Stimulated activated CD4-positive, alpha-beta T cell treated with anti-CD3 and anti-CD28 coated beads, Interleukin-15, amount 100 ng/mL, for 24 hours (primary cell): ENCODE measurements around the gene OR10A2.
"Not testable (repeated sequence)": the region's sequence is repeated elsewhere in the genome, so short reads cannot be mapped to it uniquely, and the experiment has no call there.

ENCODE experiments used
- DNase-seq: peaks from one replicate; pipeline ENCODE4 v3.0.0-alpha.2; 2020

OR10A2 gene

GRCh38 chr11:6862961-6863360 lies at the start of gene OR10A2:
TSS of gene OR10A2 (plus strand) at chr11:6863057. CDS start at chr11:6869755, 6,698 bp downstream.
- DNase-seq, result no peak

DNA sequence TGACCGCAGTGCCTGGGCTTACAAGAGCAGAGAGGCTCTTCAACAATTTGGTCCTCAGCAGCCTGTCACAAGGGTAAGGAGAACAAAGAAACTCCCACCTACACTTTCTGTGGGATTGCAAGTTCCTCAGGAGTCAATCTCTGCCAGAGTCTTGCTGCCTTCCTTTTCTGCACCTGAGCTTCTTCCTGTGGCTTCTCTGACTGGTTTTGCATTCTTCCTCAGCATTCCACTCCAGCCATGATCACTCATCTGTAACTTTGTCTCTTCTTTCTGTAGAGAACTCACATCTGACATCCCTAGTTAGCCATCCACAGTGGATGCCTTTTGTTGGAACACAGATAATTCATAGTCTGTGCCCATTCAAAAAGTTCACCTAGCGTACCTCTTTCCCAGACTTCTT lies 49.2 kb upstream of the OR10A2 start:
- DNase-seq, result no peak

DNA sequence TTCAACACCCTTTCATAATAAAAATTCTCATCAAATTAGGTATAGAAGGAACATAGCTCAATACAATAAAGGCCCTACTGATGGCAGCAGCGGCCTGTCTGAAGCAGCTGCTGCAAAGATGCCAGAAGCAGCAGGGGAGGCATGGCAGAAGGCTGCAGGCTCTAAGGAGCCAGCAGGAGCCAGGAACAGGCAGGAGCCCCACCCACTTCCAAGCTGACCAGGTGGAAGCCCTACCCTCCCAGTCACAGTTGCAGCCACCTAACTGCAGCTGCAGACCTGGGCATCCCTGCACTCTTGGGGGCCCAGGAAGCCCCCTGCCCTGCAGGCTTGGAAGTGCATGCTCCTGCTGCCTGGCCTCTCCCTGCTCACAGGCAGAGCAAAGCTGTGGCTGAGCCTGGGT lies 45.2 kb upstream of the OR10A2 start:
- no peak for DNase-seq

- DNase-seq, result no peak
Measured at GRCh38 chr11:6818967-6819366, 43.9 kb upstream of the OR10A2 start.

- DNase-seq, result no peak
Measured at GRCh38 chr11:6824136-6824823, 38.6 kb upstream of the OR10A2 start.

- no peak for DNase-seq
Measured at GRCh38 chr11:6825231-6825744, 37.6 kb upstream of the OR10A2 start.

- no peak for DNase-seq
Measured at GRCh38 chr11:6828103-6828502, 34.8 kb upstream of the OR10A2 start.

- DNase-seq, result no peak
Measured at GRCh38 chr11:6833356-6833755, 29.5 kb upstream of the OR10A2 start.

DNA sequence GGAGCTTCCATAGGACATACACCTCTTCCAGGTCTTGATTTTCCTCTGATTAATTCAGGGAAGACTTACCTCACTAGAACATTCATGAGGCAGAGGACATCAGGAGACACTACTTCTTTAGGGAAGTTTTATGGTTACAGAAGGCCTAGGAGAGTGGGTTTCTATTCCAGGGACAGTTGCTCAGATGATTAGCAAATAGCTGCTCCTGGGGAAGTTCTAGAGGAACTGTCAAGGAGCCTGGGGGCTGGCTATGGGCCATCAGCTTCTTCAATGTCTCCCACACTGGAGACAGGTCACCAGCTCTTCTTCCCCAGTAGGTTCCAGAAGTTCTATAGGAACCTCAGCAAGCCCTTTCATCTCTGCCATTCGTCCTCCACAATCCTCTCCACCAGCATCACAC lies 28.8 kb upstream of the OR10A2 start:
- DNase-seq, result no peak

DNA sequence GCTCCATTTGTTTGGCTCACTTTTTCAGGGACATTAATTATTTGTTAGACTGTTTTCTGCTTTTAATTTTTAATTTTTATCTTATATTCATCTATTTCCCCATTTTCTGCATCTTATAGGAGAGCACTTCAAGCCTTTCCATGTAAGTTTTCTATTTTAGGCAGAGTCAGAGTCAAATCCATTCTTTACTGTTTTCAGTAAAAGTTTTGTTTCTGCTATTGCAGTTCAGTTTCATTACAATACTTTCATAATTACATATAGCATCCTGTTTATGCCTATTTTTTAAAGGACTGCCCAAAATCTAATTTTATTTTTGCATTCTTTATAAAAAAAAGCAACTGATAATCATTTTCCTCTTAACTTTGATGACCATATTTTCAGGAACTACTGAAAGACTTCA lies 21.2 kb upstream of the OR10A2 start:
- DNase-seq, result no peak

GRCh38 chr11:6843670-6844069 lies 19.2 kb upstream of the OR10A2 start:
- no peak for DNase-seq

GRCh38 chr11:6844356-6844755 lies 18.5 kb upstream of the OR10A2 start:
- no peak for DNase-seq

DNA sequence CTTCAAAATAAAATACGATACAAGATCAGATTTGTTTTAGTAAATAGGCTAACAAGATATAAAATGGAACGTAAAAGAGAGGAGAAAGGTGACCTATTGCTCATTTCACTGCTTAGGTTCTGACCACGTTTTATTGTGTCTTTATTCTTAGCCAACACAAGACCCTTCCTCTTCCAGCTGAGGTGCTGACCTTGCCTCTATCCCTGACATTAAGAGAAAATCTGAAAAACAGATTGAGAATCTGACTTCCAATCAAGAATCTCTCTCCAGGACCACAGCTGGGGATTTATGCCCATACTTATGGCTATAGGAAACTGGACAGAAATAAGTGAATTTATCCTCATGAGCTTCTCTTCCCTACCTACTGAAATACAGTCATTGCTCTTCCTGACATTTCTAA lies 17.5 kb upstream of the OR10A2 start, which contains the start of gene OR10A5:
TSS of gene OR10A5 (plus strand) at position 301 of the 400 bp plus-strand sequence. CDS start at position 301, 0 bp downstream.
- no peak for DNase-seq

- DNase-seq, result no peak
Measured at GRCh38 chr11:6850526-6850925, 12.3 kb upstream of the OR10A2 start.

DNA sequence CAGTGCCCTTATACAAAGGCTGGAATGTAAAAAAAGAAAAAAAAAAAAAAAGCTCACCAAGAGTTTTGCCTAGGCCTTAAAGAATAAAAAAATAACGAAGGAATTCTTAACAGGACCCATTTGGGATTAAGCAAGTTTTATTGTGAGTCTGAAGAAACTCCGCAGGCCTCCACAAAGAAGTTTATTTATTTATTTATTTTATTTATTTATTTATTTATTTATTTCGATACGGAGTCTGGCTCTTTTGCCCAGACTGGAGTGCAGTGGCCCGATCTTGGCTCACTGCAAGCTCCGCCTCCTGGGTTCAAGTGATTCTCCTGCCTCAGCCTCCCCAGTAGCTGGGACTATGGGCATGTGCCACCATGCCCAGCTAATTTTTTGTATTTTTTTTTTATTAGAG lies 8.1 kb upstream of the OR10A2 start:
- DNase-seq, result not testable (repeated sequence)

GRCh38 chr11:6855971-6856541 lies 6.8 kb upstream of the OR10A2 start:
- DNase-seq, result no peak

GRCh38 chr11:6856871-6857270 lies 6.0 kb upstream of the OR10A2 start:
- DNase-seq, result no peak

- no peak for DNase-seq
Measured at GRCh38 chr11:6864438-6864837, 1.6 kb downstream of the OR10A2 start.

GRCh38 chr11:6871278-6871677 lies 8.4 kb downstream of the OR10A2 start:
- no peak for DNase-seq

DNA sequence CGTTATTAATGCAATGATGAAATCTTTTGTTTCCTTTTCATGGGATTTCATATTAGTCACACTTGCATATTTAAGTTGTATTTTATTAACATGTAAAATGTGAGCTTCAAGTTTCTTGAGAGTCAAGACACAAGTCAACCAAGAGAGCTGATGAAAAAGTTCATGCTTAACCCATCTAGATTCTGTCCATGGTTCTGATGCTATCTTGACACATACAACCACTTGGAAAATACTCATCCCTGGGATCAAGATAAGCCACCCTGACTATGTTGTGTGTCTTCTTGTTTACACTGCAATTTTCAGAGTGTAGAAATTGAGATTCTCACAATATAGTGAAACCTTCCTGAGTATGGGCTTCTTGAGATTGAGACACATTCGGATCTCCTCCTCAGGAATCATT lies 12.9 kb downstream of the OR10A2 start:
- DNase-seq, result no peak

DNA sequence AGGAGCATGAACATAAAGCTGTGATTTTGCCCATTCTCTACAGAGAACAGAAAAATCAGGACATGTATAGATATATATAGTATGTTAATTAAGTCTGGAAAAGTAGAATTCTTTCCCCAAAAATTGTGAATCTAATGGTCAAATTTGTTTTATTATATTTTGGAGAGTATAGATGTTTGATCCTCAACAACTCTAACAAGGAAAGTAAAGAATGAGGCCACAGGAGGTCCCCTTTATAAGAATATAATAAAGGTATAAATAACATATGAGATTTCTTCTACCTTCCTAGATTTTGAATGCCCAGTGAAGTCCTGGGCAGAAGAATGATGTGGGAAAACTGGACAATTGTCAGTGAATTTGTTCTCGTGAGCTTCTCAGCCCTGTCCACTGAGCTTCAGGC lies 13.5 kb downstream of the OR10A2 start, which contains the start of gene OR10A4:
TSS of gene OR10A4 (plus strand) at position 301 of the 400 bp plus-strand sequence. CDS start at position 324, 23 bp downstream.
- no peak for DNase-seq

DNA sequence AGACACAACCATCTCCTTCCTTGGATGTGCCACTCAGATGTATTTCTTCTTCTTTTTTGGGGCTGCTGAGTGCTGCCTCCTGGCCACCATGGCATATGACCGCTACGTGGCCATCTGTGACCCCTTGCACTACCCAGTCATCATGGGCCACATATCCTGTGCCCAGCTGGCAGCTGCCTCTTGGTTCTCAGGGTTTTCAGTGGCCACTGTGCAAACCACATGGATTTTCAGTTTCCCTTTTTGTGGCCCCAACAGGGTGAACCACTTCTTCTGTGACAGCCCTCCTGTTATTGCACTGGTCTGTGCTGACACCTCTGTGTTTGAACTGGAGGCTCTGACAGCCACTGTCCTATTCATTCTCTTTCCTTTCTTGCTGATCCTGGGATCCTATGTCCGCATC lies 14.1 kb downstream of the OR10A2 start:
- no peak for DNase-seq

GRCh38 chr11:6882751-6883150 lies 19.9 kb downstream of the OR10A2 start:
- DNase-seq, result no peak

DNA sequence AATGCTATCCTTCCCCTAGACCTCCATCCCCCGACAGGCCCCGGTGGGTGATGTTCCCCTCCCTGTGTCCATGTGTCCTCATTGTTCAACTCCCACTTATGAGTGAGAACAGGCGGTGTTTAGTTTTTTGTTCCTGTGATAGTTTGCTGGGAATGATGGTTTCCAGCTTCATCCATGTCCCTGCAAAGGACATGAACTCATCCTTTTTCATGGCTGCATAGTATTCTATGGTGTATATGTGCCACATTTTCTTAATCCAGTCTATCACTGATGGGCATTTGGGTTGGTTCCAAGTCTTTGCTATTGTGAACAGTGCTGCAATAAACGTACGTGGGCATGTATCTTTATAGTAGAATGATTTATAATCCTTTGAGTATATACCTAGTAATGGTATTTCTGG lies 24.9 kb downstream of the OR10A2 start:
- not testable (repeated sequence) for DNase-seq

DNA sequence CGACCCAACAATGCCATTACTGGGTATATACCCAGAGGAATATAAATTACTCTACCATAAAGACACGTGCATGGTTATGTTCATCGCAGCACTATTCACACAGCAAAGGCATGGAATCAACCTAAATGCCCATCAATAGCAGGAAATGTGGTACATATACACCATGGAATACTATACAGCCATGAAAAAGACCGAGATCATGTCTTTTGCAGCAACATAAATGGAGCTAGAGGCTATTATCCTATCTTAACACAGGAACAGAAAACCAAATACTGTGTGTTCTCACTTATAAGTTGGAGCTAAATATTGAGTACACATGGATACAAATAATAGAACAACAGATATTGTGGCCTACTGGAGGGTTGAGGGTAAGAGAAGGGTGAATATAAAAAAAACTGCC lies 26.0 kb downstream of the OR10A2 start:
- DNase-seq, result no peak
